ENCODE results near the gene ZNF780A.
A peak's percentile ranks its signal among the peaks of the same experiment; 100 is the strongest.

The ZNF780A gene

DNA sequence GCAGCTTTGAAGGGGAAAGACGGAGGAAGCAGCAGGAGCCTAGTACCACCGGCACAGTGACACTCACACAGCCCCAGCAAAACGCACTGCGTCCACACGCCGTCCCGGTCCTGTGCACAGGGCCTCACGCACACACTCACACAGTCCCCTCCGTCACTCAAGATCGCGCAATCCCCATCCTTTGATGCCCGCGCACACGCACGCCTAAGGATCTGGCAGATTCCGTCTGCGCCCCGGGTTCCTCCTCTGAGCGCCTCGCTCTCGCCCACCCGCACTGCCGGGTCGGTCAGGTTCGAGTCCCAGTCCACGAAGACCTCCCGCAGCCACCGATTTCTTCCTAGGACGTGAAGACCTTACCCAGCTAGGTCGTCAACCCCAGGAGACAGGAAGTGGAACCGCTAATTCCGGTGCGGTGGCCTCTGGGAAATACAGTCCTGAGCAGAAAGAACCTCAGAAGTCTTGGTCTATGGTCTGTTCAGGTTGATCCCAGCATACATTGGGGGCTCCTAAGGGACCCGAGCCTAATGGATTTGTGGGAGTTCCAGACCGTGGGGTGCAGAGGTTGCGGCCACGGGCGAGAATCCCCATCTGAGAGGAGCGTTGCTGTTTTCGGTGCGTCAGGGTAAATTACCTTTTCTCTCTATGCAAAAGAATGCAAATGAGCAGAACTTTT is 34.8 kb downstream of the ZNF780A start, which contains the start of gene ZNF780B:
Gene ZNF780B (minus strand): TSS at position 400 of the 673 bp plus-strand sequence. CDS start 5,899 bp downstream, outside the sequence.
- TF ChIP-seq EZH2phosphoT487 (conservative IDR thresholded peaks at IDR 0.05; ENCODE audit: low read length) (no peak), CTCF (IDR thresholded peaks at IDR 0.05; ENCODE audit: insufficient read depth, low read length, poor library complexity, severe bottlenecking) (no peak)
- peak within 1 kb of the TSS; percentile 89 for H3K4me3 ChIP-seq (ENCODE audit: insufficient read depth, low read length, poor library complexity, severe bottlenecking)
- H3K27ac ChIP-seq (ENCODE audit: low read depth, low read length): peak within 1 kb of the TSS; percentile 52
- peak within 1 kb of the TSS; percentile 73 for H3K4me2 ChIP-seq (ENCODE audit: low read depth, low read length, poor library complexity, severe bottlenecking)
- no peaks in the 10 kb centered on the region for H3F3A ChIP-seq (ENCODE audit: insufficient read depth)
- peaks cover 11% of the 10 kb centered on the region; the same call in 1 of the 2 replicates for H3K9me3 ChIP-seq (ENCODE audit: insufficient read depth, low read length)
- H2AFZ ChIP-seq (ENCODE audit: low read depth, low read length, severe bottlenecking): peak within 1 kb of the TSS; percentile 87
- peaks cover 50% of the 10 kb centered on the region for H3K79me2 ChIP-seq (ENCODE audit: insufficient read depth, low read length)
- H3K27me3 ChIP-seq (ENCODE audit: low read length): no peaks in the 10 kb centered on the region
- no peaks in the 10 kb centered on the region for H4K20me1 ChIP-seq (ENCODE audit: low read depth, low read length)
- H3K36me3 ChIP-seq (ENCODE audit: low read length): peaks cover 11% of the 10 kb centered on the region
- no peaks in the 10 kb centered on the region for H3K9me2 ChIP-seq (replicated peaks; ENCODE audit: insufficient read depth, low read length)
- peak within 1 kb of the TSS; percentile 71 for H3K9ac ChIP-seq (ENCODE audit: low read length)

GRCh38 chr19:40055049-40055448 is 35.7 kb downstream of the ZNF780A start:
- Histone ChIP-seq H3K79me2 (ENCODE audit: insufficient read depth, low read length) (peaks cover 57% of the 10 kb centered on the region), H3K4me3 (ENCODE audit: insufficient read depth, low read length, poor library complexity, severe bottlenecking) (peak overlapping the region; percentile 89), H2AFZ (ENCODE audit: low read depth, low read length, severe bottlenecking) (no peak overlapping the region), H3K27ac (ENCODE audit: low read depth, low read length) (no peak overlapping the region), H3K36me3 (ENCODE audit: low read length) (peaks cover 11% of the 10 kb centered on the region), H3K27me3 (ENCODE audit: low read length) (no peaks in the 10 kb centered on the region), H4K20me1 (ENCODE audit: low read depth, low read length) (no peaks in the 10 kb centered on the region), H3K9me2 (replicated peaks; ENCODE audit: insufficient read depth, low read length) (no peaks in the 10 kb centered on the region), H3K9me3 (ENCODE audit: insufficient read depth, low read length) (peaks cover 11% of the 10 kb centered on the region; the same call in 1 of the 2 replicates), H3K4me2 (ENCODE audit: low read depth, low read length, poor library complexity, severe bottlenecking) (peak overlapping the region; percentile 73), H3F3A (ENCODE audit: insufficient read depth) (no peaks in the 10 kb centered on the region), H3K9ac (ENCODE audit: low read length) (peak overlapping the region; percentile 71)
- no peak for TF ChIP-seq CTCF (IDR thresholded peaks at IDR 0.05; ENCODE audit: insufficient read depth, low read length, poor library complexity, severe bottlenecking)
- TF ChIP-seq EZH2phosphoT487 (conservative IDR thresholded peaks at IDR 0.05; ENCODE audit: low read length): no peak

- no peak overlapping the region for H3K4me3 ChIP-seq (ENCODE audit: insufficient read depth, low read length, poor library complexity, severe bottlenecking)
- peaks cover 7% of the 10 kb centered on the region; the same call in 1 of the 2 replicates for H3K9me3 ChIP-seq (ENCODE audit: insufficient read depth, low read length)
- no peak for TF ChIP-seq CTCF (IDR thresholded peaks at IDR 0.05; ENCODE audit: insufficient read depth, low read length, poor library complexity, severe bottlenecking)
- TF ChIP-seq EZH2phosphoT487 (conservative IDR thresholded peaks at IDR 0.05; ENCODE audit: low read length): no peak
- no peaks in the 10 kb centered on the region for H4K20me1 ChIP-seq (ENCODE audit: low read depth, low read length)
- no peaks in the 10 kb centered on the region for H3K9me2 ChIP-seq (replicated peaks; ENCODE audit: insufficient read depth, low read length)
- no peaks in the 10 kb centered on the region for H3F3A ChIP-seq (ENCODE audit: insufficient read depth)
- H3K27ac ChIP-seq (ENCODE audit: low read depth, low read length): no peak overlapping the region
- no peak overlapping the region for H3K9ac ChIP-seq (ENCODE audit: low read length)
- H2AFZ ChIP-seq (ENCODE audit: low read depth, low read length, severe bottlenecking): no peak overlapping the region
- H3K27me3 ChIP-seq (ENCODE audit: low read length): no peaks in the 10 kb centered on the region
- peaks cover 11% of the 10 kb centered on the region for H3K36me3 ChIP-seq (ENCODE audit: low read length)
- peaks cover 57% of the 10 kb centered on the region for H3K79me2 ChIP-seq (ENCODE audit: insufficient read depth, low read length)
- peak overlapping the region; percentile 73 for H3K4me2 ChIP-seq (ENCODE audit: low read depth, low read length, poor library complexity, severe bottlenecking)
These were observed 36.1 kb downstream of the ZNF780A start for GRCh38 chr19:40054632-40055031.

Data from SU-DHL-6 (cell line).